Vein endothelial cell (primary cell): ENCODE measurements around the gene PCP4. TPM values are rescaled to one million over a fixed set of nuclear protein-coding genes. Genes with fewer than 3 reads are reported as not detected.

Experiments
- total RNA-seq: library from RNA; depleted of rRNA; stranded (reverse); fragments of >200 nt; gene quantifications from 2 replicates; pipeline ENCODE4 v1.2.3, GENCODE V29; 2012

Gene PCP4
- total RNA-seq, result not detected in 2 replicates

GRCh38 chr21:39867198-39867650, at the start of gene PCP4:
Gene PCP4, plus strand, starts transcription at chr21:39867438. Its CDS starts 64 bp downstream, at chr21:39867502.

Other genes with a start within 250 kb of the PCP4 start
- gene IGSF5, start 122.3 kb upstream of the PCP4 start, total RNA-seq, result not detected in 2 replicates